HepG2 (cell line): ENCODE measurements around the gene UBE2N.

ENCODE experiments used
- CTCF ChIP-seq: sonication (generic); formaldehyde crosslinking; IDR thresholded peaks from 2 replicates; pipeline ENCODE4 v1.5.0; 2020; ENCODE audit warnings: mild to moderate bottlenecking, missing genetic modification reagents, moderate library complexity
- ELK4 ChIP-seq: sonication (generic); formaldehyde crosslinking; IDR thresholded peaks from 2 replicates; pipeline ENCODE4 v1.9.0; 2021; ENCODE audit warnings: missing genetic modification reagents, borderline replicate concordance
- GABPA ChIP-seq, 2 experiments: IDR thresholded peaks; 2 replicates each; pipeline ENCODE4 v1.6.1; 2011 to 2016; ENCODE audit warnings: low read depth in 2 of 2, low read length in 1 of 2, missing biosample characterization in 1 of 2, missing genetic modification characterization in 1 of 2
- KDM4B ChIP-seq: sonication (generic); formaldehyde crosslinking; IDR thresholded peaks from 2 replicates; pipeline ENCODE4 v1.4.0; 2020; ENCODE audit warnings: missing genetic modification reagents
- NFIC ChIP-seq: IDR thresholded peaks from 2 replicates; pipeline ENCODE4 v1.6.1; 2012; ENCODE audit warnings: mild to moderate bottlenecking, low read length, inconsistent platforms
- POLR2A ChIP-seq, 2 experiments: IDR thresholded peaks; 2 replicates each; pipeline ENCODE4 v1.6.1; 2011; ENCODE audit warnings: low read depth in 2 of 2, low read length in 2 of 2, mild to moderate bottlenecking in 1 of 2, moderate library complexity in 1 of 2; ENCODE audit not compliant: insufficient read depth in 1 of 2
- POLR2G ChIP-seq: fragments of 200-400 bp; formaldehyde crosslinking; IDR thresholded peaks from 2 replicates; pipeline ENCODE4 v1.6.1; 2018; ENCODE audit warnings: mild to moderate bottlenecking, low read depth, low read length, moderate library complexity
- REST ChIP-seq, 2 experiments: IDR thresholded peaks; 2 replicates each; pipeline ENCODE4 v1.6.1; 2011 to 2012; ENCODE audit warnings: low read length in 2 of 2, borderline replicate concordance in 1 of 2, low read depth in 1 of 2, mild to moderate bottlenecking in 1 of 2, moderate library complexity in 1 of 2
- ZGPAT ChIP-seq: IDR thresholded peaks from 2 replicates; pipeline ENCODE4 v1.6.1; 2016; ENCODE audit warnings: mild to moderate bottlenecking

- TF ChIP-seq ZGPAT = no peak
- no peak for TF ChIP-seq CTCF (CRISPR knock-in tag)
- no peak for TF ChIP-seq REST (IDR thresholded peaks at IDR 0.05; ENCODE audit: borderline replicate concordance in 1 of 2, low read depth in 1 of 2, low read length in 2 of 2)
- no peak for TF ChIP-seq POLR2A (IDR thresholded peaks at IDR 0.05; ENCODE audit: insufficient read depth in 1 of 2, low read depth in 2 of 2, low read length in 2 of 2)
- no peak for TF ChIP-seq GABPA (IDR thresholded peaks at IDR 0.05; ENCODE audit: low read depth, low read length)
- no peak for TF ChIP-seq GABPA (CRISPR knock-in tag; IDR thresholded peaks at IDR 0.05; ENCODE audit: low read depth)
- TF ChIP-seq NFIC = no peak
- TF ChIP-seq POLR2G = no peak
- no peak for TF ChIP-seq ELK4 (CRISPR knock-in tag)
- TF ChIP-seq KDM4B (CRISPR knock-in tag) = no peak
Measured at GRCh38 chr12:93379326-93379980, 62.3 kb downstream of the UBE2N start.
